WERI-Rb-1 (cell line): ENCODE measurements around the gene IRF2BP1.

Source experiments
- DNase-seq: peaks from one replicate; pipeline ENCODE4 v3.0.0-alpha.2; 2020
- H3K27ac ChIP-seq: fragments of 250-450 bp; sonication (Bioruptor Pico); 2 replicates; pipeline ENCODE4 v1.5.1; 2020; ENCODE audit warnings: mild to moderate bottlenecking, moderate library complexity
- H3K27me3 ChIP-seq: fragments of 250-450 bp; sonication (Bioruptor Pico); 2 replicates; pipeline ENCODE4 v1.5.1; 2021; ENCODE audit warnings: mild to moderate bottlenecking, low read depth, moderate library complexity; ENCODE audit not compliant: insufficient read depth, severe bottlenecking
- H3K36me3 ChIP-seq: fragments of 250-450 bp; sonication (Bioruptor Pico); 2 replicates; pipeline ENCODE4 v1.5.1; 2020; ENCODE audit warnings: mild to moderate bottlenecking, moderate library complexity
- H3K4me3 ChIP-seq: 2 replicates; pipeline ENCODE4 v1.5.1; 2011; ENCODE audit warnings: low read depth, mild to moderate bottlenecking, control low read depth, low read length
- H3K9me3 ChIP-seq: fragments of 250-450 bp; sonication (Bioruptor Pico); 2 replicates; pipeline ENCODE4 v1.5.1; 2021; ENCODE audit warnings: mild to moderate bottlenecking, moderate library complexity; ENCODE audit not compliant: severe bottlenecking
- CTCF ChIP-seq: IDR thresholded peaks from 2 replicates; pipeline ENCODE4 v1.5.1; 2011; ENCODE audit warnings: low read depth, mild to moderate bottlenecking, control low read depth, inconsistent platforms, low read length

The IRF2BP1 gene

GRCh38 chr19:45929247-45929646 is 43.3 kb upstream of the IRF2BP1 start:
- H3K9me3 ChIP-seq: no peaks in the 10 kb centered on the region
- H3K27ac ChIP-seq: no peak overlapping the region
- no peaks in the 10 kb centered on the region for H3K27me3 ChIP-seq
- no peak for TF ChIP-seq CTCF
- no peak overlapping the region for H3K4me3 ChIP-seq
- DNase-seq: no peak
- no peaks in the 10 kb centered on the region for H3K36me3 ChIP-seq

GRCh38 chr19:45927565-45928261 is 41.8 kb upstream of the IRF2BP1 start:
- Histone ChIP-seq H3K9me3 (no peaks in the 10 kb centered on the region), H3K36me3 (no peaks in the 10 kb centered on the region), H3K27ac (peak overlapping the region; percentile 67), H3K4me3 (peak overlapping the region; percentile 47), H3K27me3 (no peaks in the 10 kb centered on the region)
- TF ChIP-seq CTCF: peak; percentile 59
- peak; percentile 97 for DNase-seq

- no peaks in the 10 kb centered on the region for H3K9me3 ChIP-seq
- no peak overlapping the region for H3K4me3 ChIP-seq
- H3K36me3 ChIP-seq: no peaks in the 10 kb centered on the region
- DNase-seq: no peak
- no peaks in the 10 kb centered on the region for H3K27me3 ChIP-seq
- TF ChIP-seq CTCF: no peak
- H3K27ac ChIP-seq: no peak overlapping the region
These were observed 39.0 kb upstream of the IRF2BP1 start for GRCh38 chr19:45924891-45925447.

- no peak overlapping the region for H3K27ac ChIP-seq
- TF ChIP-seq CTCF: 0 out of 2 replicates have a peak, but pooled peaks have one; percentile 30
- H3K27me3 ChIP-seq: no peaks in the 10 kb centered on the region
- DNase-seq: no peak
- H3K9me3 ChIP-seq: no peaks in the 10 kb centered on the region
- H3K4me3 ChIP-seq: no peak overlapping the region
- H3K36me3 ChIP-seq: no peaks in the 10 kb centered on the region
These were observed 36.3 kb upstream of the IRF2BP1 start for GRCh38 chr19:45922281-45922680.

GRCh38 chr19:45920458-45920857 is 34.5 kb upstream of the IRF2BP1 start:
- Histone ChIP-seq H3K27me3 (no peaks in the 10 kb centered on the region), H3K36me3 (no peaks in the 10 kb centered on the region), H3K9me3 (no peaks in the 10 kb centered on the region), H3K27ac (no peak overlapping the region), H3K4me3 (no peak overlapping the region)
- TF ChIP-seq CTCF: no peak
- DNase-seq: peak; percentile 35
